Activated naive CD8-positive, alpha-beta T cell treated with anti-CD3 and anti-CD28 coated beads, Interleukin-2, amount 50 U/mL, for 16 hours (primary cell): ENCODE results near the gene GEMIN7.

Experiments
- DNase-seq: peaks from one replicate; pipeline ENCODE4 v3.0.0-alpha.2; 2020; ENCODE audit warnings: low read depth, low spot score

Gene GEMIN7

GRCh38 chr19:45061965-45062364 is 17.1 kb upstream of the GEMIN7 start:
- DNase-seq = no peak

DNA sequence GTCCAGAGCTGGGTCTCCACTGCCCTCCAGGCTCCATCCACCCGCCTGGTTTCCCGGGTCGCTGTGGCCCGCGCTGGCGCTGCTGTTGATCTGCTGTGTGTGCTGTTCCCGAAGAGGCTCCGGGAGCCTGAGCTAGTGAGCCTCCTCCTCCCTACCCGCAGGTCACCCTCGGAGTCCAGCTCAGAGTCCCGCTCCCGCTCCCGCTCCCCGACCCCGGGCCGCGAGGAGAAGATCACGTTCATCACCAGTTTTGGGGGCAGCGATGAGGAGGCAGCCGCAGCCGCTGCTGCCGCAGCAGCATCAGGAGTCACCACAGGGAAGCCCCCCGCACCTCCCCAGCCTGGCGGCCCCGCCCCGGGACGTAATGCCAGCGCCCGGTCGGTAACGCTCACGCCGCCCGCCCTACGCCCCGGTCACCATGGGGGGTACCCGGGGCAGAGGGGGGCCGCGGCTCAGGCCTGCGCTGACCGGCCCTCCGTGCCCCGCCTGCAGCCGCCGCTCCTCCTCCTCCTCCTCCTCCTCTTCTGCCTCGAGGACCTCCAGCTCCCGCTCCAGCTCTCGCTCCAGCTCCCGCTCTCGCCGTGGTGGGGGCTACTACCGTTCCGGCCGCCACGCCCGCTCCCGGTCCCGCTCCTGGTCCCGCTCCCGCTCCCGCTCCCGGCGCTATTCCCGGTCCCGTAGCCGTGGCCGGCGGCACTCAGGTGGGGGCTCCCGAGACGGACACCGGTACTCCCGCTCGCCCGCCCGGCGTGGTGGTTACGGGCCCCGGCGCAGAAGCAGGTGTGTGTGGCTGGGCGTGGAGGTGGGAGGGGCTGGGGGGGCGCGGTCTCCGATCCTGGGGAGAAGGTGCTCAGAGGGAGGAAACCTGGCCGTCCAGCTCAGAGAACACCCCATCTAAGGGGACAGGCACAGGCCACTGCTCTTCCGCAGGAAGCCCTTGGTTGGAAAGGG is 14.9 kb upstream of the GEMIN7 start:
- DNase-seq = no peak

- DNase-seq = no peak
Measured at GRCh38 chr19:45066921-45067661, 12.0 kb upstream of the GEMIN7 start.

DNA sequence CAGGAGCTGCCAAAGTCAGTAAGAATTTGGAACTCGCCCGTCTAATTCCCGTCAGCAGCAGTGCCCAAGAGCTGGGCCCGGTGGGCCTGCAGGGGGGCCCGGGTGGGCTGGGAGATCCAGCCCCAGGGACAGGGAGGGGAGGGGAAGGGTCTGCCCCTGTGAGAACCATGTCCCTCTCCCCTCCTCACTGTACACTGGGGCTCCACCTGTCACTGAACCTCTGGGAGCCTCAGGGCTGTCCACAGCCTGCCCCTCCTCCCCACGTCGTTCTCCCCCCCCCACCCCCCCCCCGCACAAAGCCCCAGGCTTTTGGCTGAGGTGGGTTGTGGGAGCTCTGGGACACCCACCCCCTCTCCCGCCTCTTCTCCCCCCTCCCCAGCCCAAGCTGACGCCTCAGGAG is 11.0 kb upstream of the GEMIN7 start:
- no peak for DNase-seq

GRCh38 chr19:45069056-45069455 is 10.0 kb upstream of the GEMIN7 start:
- DNase-seq = no peak

- DNase-seq = no peak
Measured at GRCh38 chr19:45070214-45070613, 8.8 kb upstream of the GEMIN7 start.

- no peak for DNase-seq
Measured at GRCh38 chr19:45070861-45071544, 8.1 kb upstream of the GEMIN7 start.

GRCh38 chr19:45071545-45071938 is 7.5 kb upstream of the GEMIN7 start:
- DNase-seq = no peak

DNA sequence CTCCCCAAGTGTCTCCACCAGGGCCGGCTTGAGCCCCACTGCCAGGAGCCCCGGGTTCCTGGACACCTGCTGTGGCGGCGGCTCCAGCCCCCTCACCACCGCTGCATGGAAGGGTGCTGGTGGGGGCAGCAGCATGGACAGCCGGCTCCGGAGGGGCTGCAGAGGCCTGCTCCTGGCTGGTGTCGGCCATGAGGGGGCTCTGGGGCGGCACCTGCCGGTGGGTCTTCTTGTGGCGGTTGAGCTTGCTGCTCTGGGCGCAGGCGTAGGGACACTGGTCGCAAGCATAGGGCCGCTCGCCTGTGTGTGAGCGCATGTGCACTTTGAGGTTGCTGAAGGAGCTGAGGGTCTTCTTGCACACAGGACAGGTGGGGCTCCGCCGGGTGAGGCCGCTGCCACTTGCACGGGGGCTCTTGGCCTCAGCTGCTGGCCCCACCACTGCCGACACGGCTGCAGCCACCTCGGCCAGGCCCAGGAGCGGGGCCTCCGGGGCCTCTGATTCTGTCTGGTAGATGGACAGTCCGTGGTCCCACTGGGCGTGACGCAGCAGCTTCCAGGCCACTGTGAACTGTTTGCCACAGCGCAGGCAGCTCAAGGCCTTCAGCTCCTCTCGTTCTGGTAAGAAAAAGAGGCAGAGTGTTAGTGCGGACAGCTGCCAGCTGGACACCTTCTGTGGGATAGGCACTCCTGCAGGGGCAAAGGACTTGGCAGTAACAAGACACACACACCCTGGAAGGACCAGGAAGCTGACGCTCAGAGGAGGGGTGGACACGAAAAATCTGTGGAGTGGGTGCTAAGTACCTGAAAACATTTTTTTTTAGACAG is 6.9 kb upstream of the GEMIN7 start:
- no peak for DNase-seq

GRCh38 chr19:45074744-45075300 is 4.2 kb upstream of the GEMIN7 start:
- no peak for DNase-seq

GRCh38 chr19:45075301-45076028 is 3.6 kb upstream of the GEMIN7 start:
- no peak for DNase-seq

DNA sequence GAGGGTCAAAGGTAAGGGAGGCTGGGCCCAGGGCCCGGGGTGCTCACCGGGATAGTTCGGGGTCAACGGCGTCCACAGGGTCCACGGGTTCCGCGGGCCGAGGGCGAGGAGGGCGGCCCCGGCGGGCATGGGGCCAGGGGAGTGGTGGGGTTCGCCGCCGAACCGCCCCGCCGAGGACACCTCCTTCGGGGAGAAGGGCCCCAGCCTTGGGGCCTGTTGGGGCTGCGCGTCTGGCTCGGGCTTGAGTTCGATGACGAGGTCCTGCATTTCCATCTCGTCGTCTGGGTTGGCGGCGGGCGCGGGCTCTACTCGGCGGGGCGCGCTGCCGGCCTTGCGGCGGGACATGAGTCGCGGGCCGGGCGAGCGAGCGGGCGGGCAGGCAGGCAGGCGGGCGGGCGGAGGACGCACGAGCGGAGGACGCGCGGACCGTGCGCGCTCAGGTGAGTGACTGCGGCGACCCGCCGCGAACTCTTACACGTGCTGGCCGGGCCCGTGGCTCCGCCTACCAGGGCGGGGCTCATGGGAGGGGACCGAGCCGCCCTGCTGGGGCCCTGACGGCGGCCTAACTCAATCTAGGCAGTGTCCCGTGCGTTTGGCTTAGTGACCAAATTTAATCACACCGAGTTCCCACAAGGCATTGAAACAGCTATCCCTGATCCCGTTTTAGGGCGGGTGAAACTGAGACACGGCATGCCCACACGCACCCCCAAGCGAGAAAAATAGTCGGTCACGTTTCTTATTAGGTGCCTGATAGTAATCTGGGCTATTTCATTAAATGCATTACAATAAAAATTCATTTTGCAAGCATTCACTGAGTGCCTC is 2.8 kb upstream of the GEMIN7 start, which contains the start of gene ZNF296:
Gene ZNF296 (minus strand): TSS at position 450 of the 822 bp plus-strand sequence. CDS start 105 bp downstream, at position 345.
- peak; percentile 54 for DNase-seq

DNA sequence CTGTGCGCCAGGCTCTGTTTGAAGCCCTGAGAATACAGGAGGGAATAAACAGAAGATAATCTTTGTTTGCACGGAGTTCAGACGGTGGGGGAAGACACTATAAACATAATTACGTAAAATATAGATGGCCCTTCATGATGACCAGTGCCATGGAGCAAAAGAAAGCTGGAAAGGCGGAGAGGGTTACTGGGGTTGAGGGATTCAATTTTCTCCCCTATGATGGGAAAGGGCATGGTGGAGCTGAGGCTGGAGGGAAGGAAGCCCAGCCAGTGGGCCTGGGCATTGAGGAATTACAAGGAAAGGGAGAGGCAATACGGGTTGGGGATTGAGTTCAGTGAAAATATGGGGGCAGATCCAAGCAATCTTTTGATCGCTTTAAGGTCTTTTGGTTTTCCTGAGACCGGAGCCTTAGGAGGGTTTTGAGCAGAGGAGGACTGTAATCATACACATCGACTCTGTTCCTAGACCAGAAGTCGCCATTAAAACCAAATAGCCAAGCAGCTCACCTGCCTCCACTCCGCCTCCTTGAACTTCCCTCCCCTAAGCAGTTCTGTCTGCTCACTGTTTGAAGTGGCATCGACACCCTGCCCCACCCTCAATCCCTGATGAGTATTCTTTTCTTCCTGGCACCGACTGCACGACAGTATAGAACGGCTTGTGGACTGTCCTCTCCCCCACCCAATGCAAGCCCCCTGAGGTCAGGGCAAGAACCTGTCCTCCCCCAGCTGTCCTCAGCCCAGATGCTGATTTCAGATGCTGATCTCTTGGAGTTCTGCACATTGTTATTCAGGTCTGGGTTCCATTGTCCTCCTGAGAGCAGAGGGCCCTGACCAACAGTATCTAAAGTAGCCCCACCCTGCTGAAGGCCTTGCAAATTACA is 2.0 kb upstream of the GEMIN7 start:
- DNase-seq = no peak

DNA sequence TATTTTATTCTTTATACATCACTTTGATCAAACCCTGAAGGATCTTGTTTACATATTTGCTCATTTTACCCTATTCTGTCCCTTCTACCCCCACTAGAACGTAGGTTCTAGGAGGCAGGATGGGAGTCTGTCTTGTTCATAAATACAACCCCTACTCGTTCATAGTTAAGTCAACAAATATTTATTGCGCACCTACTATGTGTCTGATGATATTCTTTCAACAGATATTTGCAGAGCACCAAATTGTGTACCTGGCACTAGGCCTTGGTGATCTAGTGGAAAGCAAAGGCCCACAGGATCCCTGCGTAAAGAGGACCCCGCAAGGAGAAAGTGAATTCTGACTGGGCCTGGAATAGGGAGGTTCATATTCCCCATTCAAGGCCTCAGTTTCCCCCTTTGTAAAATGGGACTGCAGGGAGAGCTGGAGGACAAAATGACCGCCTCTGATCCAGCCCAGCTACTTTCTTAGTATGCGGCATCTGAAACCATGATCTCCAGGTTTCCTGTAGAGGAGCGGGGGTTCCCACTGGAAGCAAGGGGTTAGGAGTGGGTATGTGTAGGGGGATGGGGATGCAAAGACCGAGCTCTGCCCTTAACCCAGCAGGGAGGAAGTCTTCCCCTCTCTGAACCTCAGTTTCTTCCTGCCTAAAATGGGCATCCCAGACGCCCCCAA is 534 bp upstream of the GEMIN7 start:
- DNase-seq = no peak

- no peak for DNase-seq
Measured at GRCh38 chr19:45079911-45080370, 881 bp downstream of the GEMIN7 start.

GRCh38 chr19:45082170-45082569 is 3.1 kb downstream of the GEMIN7 start:
- no peak for DNase-seq

DNA sequence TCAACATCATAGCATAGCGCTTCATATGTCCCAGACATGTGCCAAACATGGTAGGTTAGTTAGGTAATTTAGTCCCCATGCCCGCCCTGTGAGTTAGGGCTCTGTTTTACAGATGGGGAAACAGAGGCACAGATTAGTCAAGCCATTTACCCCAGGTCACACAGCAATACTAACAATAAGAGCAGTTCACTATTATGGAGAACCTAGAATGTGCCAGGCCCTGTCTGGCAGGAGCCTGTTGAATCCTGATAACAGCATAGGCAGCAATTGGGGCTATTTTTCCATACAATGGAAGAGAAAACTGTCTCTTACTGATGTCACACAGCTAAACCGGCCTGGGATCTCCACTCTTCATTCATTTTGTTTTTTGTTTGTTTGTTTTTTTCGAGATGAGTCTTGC is 7.4 kb downstream of the GEMIN7 start:
- DNase-seq = no peak

- no peak for DNase-seq
Measured at GRCh38 chr19:45087531-45087930, 8.5 kb downstream of the GEMIN7 start.
